HG03066 (cell line): ENCODE results near the gene TRANK1.

Experiments used
- ATAC-seq: cut with Tn5 transposase; IDR thresholded peaks from one replicate; pipeline ENCODE4 v1.9.1; 2021; ENCODE audit warnings: low read depth; ENCODE audit not compliant: unreplicated experiment

Gene TRANK1

DNA sequence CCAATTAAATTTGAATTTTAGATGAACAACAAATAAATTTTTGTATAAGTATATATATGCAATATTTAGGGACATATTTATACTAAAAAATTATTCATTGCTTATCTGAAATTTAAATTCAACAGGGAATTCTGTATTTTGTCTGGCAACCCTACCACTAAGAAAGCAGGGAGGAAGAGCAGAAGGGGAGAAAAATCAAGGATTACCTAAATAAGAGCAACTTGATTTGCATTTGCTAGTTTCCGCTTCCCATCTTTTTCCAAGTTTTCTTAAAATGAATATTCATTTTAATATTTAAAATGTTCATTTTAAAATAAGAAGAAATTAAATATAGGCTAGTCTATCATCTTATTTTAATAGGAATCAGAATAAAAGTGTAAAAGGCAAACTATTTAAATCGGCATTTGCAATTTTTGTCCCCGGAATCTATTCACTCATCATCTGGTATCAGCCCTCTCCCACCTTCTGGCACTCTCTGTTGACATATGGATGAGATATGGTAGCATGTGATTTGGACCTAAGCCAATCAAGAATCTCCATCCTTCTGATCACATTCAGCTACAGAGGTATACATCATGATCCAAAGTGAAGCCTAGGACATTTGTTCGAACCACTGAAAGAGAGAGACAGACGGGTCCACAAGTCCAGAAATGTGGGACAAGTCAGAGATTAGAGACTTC, 82.6 kb downstream of the TRANK1 start:
- ATAC-seq: no peak

DNA sequence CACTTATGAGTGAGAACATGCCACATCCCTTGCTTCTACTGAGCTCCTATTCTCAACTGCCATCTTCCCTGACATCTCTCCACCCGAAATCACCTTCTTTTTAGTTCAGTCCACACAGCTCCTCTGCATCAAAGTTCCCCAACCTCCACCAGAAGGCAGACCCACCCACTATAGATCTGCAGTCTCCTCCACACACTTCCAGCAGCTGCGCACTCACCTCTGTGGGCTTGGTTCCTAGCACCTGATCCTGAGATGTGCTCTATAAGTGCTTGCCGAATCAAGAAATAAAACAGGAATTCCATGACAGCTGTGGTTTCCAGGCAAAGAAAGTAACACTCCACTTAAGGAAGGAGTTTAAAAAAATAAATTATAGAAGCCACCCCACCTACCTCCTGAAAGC, 85.4 kb downstream of the TRANK1 start:
- no peak for ATAC-seq

DNA sequence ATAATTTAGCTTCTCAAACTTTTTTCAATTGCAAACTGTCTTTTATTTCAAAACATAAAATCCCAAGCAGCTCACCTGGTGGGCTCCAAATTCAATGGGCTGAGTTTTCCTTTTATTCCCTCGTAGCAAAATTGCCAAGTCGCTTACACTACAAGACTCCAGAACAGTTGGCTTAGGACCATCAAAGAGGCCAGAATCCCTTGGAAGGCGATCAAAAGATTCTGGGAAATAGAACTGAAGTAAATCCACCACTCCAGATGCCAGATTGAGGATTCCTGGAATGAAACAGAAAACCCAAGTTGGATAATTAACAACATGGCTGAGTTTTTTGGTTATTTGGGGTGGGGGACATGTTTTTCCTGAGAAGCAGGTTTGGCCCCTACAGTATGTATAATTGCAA, 92.8 kb downstream of the TRANK1 start:
- ATAC-seq: no peak

DNA sequence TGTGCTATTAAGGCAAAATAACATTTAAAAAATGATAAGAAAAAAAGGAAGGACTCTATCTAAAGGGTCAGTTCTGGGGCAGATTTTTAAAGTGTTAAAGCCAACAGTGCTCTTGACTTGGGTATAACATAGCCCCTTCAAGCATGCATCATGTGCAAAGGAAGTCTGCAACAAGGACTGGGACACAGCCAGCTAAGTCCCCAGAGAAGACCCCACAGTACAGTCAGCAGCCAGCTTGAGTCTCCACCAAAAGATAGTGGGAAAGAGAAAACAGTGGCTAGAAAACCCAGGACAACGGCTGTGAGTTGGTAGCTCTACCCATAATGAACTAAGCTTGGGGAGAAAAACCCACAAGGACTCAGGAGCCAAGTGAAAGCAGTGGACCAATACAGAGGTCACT, 94.1 kb downstream of the TRANK1 start:
- ATAC-seq: no peak

DNA sequence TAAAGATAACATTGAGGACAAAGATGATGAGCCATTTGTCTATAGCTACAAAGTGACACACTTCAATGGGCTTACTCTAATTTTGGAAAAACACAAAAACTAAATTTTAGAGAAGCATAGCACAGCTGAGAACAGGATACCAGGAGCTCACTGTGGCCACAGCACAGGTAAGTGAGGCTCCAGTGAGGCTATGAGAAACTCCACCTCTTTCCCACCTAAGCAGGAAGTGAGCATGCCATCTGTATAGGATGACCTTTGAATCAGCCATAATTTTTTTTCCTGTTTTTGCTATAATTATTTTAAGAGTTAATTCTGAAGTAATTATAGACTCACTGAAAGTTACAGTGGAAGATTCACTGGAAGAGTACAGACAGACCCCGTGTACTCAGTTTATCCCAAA, 98.4 kb downstream of the TRANK1 start:
- ATAC-seq: no peak

DNA sequence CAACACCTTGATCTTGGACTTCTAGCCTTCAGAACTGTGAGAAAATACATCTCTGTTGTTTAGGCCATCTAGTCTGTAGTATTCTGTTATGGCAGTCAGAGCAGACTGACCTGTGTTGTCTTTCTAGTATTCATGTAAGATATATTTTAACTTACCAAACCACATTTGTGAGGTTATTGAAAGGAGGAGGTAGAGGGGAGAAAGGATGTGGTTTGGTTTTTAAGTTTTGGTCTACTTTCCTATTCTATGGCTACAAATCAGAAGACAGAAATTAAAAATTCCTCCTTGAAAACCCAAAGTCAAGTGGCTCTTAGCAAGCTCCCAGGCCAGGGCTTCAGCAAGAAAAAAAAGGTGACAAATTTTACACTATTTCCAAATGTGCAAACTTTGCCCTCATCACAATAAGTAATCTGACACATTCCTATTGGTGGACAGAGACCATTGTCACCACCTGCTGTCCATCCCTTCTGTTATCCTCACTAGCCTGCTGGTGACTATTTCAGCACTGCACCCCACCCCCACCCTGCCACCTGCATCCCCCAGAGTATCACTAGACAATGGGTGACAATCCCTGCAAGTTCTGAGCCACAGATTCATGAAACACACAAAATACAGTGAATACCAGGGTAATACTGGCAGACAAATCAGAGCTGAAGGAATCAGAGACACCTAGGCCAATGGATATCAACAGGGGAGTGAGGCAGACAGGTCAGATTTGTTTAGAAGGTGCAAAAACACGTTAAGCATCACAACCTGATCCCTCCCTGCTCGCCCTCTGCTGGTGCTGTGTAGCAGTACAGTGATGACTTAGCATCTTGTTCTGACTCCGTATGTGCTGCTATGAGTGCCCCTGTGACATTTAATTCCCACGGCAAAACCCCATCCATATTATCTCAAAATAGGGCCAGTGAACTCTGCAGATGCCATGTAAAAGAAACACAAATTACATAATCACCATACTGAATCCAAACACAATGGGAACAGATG, 101.5 kb downstream of the TRANK1 start:
- ATAC-seq: peak; percentile 84

DNA sequence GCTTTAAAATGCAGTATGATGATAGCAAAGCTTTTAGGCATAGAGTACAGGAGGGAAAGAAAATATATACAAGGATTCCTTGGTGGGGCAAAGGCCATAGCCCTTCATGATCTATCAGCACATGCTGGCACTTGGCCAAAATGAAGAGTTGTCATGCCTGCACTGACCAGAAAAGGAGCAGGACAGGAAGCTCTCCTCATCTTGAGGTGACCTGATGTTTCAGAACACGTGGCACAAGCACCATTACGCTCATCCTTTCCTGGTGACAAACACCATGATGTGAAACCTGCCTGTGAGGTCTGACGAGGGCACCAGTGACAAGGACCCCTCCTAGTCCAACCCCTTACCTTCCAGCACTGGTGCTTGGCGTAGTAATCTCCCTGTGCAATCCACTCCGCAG, 102.6 kb downstream of the TRANK1 start:
- ATAC-seq: no peak

DNA sequence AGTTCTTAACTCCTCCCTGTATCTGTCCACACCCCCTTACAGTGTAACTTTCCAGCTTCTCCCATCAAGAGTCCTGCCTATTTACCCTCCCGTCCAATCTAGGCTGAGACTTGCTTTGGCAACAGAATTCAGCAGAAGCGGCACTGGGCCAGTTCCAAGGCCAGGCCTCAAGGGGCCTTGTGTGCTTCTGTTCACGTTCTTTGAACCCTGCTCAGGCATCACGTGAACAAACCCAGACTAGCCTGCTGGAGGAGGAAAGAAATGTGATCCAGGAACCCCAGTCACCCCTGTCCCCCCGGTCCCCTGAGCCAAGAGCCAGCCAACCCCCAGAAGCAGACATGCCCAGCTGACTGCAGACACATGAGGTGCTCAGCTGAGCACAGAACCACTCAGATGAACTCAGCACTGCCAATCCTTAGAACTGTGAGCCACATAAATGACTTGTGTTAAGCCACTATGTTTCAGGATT, 104.4 kb downstream of the TRANK1 start:
- no peak for ATAC-seq

DNA sequence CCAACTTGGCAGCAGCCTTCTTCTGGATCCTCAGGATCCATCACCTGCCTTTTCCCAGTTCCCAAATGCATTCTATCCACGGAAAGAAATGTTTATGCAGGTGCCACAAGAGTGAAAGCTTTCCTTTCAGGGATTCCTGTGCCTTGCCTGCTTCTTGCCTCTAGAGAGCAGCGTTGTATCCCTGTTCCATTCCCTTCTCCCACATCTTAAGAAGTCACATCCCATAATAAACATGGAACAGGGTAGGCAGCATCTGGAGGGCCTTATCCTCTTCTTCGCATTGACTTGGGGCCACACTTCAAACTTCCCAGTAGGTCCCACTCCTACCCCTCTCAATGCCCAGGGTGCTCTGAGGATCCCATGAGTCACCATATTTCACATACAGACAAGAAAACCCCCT, 107.8 kb downstream of the TRANK1 start:
- no peak for ATAC-seq

DNA sequence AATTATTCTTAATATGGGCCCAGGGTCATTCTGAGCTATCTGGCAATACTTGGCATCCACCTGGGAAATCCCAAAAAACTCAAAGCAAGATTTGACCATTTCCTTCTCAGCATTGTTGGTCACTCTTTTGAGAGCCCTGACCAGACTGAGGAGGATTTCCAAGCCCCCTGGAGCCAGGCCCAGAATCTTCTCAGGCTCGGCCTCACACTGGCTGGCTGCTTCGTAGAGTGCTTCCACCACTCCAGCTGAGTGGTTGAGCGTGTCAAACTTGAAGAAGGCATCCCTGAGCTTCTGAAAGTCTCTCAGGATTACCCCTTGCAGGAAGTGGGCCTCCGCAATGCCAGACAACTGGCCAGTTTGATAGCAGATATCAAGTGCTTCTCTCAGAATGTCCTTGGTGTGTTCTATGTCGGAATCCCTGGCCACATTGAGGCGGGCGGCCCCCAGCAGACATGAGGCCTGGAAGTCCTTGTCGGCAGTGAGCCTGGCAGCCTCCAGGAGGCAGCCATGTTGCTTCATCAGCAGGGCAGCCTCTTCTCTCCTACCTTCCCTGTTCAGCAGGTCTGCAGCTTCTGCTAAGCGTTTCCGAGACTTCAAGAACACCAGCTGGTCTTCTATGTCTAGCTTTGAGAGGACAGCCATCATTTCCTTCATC, 111.6 kb downstream of the TRANK1 start:
- no peak for ATAC-seq

DNA sequence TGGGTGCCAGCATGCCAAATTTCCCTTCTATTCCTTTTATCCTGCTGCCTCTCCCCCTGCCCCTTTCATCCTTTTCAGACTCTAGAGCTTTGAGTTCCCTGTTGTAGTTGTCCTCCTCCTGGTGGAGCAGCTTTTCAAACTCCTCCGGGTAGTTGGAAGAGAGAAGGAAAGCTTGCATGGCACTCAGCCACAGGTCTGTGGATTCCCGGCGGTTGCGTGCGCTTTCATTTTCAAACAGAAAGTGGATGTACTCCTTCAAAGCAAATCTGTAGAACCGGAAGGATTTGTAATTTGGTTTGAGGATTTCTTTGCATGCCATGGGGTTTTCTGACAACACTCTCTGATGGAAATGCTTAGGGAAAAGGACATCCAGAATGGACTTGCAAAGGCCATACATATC, 112.4 kb downstream of the TRANK1 start:
- ATAC-seq: no peak

DNA sequence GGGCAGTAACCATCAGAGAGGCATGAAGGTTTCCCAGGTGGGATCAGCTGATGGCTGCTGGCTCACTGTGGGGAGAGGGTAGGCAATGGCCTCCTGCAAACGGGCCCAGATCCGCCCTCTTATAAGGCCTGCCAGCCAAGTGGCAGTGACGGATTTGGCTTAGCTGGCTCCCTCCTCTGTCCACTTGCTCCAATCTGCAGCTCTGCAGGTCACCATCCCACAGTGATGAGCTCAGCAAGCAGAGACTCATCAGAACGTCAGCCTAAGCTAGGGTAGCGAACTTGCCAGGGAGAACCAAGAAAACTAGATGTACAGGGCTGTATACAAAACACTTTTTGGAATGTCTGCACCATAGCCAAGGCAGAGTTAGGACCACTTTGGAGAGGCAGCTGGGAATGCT, 117.7 kb downstream of the TRANK1 start:
- ATAC-seq: no peak

DNA sequence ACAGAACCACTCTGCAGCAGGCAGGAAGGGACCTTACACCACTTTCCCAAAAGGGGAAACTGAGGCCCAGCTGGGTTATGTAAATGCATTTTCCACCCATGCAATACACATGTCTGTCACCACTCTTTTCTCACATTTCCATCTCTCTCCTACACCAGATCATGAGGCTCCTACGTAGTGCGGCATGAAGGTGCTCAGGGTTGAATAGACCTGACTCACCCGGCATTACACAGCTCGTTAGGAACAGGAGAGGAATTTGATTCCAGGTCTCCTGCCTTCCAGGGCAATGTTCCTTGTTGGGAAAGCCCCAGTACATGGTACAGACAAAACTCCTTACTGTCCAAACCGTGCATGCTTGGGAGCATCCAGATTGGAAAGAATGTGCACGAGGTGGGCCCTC, 118.6 kb downstream of the TRANK1 start:
- no peak for ATAC-seq

DNA sequence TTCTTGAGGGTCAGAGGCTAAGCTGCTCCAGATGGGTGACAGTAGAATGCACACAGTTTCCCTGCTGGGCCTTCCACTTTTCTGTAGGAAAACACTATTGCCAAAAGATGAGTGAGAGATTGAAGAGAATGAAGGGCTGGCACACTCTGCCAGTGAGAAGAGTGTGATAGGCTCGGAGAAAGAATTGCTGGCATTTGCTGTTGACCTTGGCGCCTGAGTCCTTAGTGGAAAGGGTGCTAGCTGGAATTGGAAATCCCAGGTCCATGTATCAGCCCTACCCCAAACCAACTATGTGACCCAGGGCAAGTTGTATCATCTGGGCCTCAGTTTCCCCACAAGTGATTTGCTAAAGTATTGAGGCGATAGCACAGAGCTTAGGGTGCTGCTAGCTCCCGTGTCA, 120.4 kb downstream of the TRANK1 start:
- ATAC-seq: no peak

DNA sequence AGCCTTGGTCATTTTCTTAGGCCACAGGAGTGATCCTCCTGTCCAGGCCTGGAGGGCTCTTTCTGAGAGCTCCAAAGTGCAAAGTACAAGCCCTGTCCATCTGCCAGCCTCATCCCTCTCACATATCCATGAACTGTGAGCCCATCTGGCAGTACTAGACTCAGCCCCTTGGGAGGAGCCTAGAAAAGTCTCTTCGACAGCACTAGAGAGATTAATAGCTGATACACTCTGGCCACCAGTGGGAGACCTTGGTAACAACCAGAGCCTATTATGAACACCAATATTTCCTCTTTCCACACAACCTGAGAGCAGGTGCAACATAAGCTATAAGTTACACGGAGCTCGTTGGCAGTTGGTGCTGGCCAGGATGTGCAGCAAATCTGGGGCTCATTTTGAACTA, 121.0 kb downstream of the TRANK1 start:
- ATAC-seq: no peak

DNA sequence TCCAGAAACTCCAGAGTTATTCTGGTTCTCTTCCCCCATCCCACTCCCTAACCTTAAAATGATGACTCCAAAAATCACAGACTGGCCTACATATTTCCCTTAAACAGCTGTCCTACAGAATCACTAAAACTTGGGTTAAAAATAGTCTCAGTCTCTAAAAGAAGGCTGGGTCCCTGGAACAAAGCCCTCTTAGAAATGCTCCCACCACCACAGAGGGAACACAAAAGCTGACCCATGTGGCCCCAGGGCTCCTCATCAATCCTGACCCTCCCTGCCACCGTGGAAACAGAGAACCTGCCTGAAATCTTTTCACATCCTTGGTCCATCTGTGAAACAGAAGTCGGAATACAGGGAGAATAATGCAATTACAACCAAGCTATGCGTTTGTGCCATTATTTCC, 124.8 kb downstream of the TRANK1 start:
- no peak for ATAC-seq

DNA sequence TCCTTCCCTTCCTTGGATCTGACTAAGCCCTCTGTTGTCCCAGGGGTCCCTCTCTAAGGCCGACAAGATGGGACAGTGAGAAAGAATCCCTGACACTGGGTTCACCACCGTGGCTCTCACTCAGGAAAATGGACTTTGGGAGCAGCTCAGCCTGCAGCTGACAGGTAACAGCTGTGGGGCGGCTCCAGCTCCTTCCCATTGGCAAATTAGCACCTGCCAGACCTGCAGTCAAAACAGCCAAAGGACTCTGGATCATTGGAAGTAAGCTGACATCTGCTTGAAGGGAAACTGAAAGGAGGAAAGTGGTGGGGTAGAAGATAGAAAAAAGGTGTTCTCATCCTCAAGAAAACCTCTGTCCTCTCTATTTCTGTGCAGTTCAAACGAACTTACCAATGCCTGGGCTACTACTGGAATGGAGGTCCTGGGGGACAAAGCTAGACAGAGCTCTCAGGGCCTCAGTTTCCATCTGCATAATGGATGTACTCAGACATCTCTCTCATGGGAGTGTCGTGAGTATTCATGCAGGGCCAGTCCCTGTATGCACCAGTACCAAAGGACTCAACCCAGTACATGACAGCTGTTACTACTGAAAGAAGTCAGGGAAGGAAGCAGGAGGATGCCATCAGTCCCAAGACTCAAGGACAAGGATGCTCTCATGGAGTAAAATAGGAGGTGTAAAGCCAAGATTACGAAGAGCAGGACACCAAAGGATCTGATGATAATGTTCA, 126.9 kb downstream of the TRANK1 start:
- ATAC-seq: no peak

DNA sequence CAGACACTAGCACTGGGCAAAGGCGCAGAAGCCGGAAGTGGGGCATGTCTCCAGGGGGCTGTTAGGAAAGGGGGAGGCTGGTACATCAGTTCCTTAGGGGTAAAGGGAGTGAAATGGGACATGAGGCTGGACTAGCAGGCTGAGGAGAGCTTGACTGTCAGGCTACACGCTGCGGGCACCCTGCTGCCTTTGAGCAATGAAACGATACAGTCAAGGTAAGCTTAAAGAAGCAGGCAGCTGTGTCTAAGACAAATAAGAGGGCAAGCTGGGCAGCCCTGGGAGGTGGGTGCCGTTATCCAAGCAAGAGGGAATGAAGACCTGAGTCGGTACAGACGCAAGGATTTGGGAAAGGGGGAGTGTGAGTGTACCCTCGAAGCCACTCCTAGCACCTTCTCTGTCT, 129.5 kb downstream of the TRANK1 start:
- ATAC-seq: no peak

DNA sequence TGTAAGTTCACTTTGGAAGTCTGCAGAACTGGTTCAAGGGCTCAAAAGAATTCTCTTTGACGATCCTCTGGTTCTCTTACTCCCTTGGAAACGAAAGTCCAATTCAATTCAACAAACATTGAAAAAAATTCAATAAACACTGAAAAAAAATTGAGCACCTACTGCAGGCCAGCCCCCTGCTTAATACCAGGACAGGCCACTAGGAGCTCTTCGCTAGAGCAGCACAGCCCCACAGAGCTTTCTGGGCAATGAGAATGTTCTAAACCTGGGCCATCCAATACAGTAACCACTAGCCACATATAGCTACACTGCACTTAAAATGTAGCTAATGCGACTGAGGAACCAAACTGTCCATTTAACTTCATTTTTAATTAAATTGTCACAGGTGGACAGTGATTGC, 130.1 kb downstream of the TRANK1 start:
- ATAC-seq: no peak

DNA sequence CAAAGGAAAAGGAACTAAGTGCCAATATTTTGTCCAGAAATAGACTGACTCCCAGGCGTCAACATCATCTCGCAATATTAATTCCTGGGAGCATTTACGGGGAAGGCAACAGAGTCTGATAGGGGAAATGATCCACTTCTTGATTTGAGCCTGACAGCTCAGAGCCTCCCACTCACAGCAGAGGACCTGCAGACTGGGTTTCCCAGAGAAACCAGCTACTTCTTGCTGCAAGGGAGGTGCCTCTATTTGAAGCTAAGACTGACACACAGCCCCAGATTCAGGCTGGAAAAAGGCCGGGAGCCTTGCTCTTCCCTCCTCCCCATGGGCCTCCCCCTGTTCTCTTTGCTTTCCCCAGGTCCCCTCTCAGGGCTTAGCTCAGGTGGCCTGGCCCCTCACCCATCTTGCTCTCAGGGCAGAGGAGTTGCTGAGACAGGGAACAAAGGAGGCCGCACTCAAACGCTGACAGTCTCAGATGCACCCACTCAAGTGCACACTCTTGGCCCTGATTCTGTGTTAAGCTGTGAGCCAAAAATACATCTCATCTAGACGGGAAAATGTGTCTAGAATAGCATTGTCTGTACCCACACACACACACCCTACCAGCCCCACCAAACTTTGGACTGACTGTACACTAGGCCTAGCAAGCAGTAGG, 130.7 kb downstream of the TRANK1 start:
- no peak for ATAC-seq
